NB4 (cell line): ENCODE measurements around the gene SNX14.

Experiments
- DNase-seq: peaks from one replicate; pipeline ENCODE4 v3.0.0; 2010; ENCODE audit warnings: low read depth
- H3K4me3 ChIP-seq: one replicate; pipeline ENCODE4 v1.5.1; 2011; ENCODE audit warnings: mild to moderate bottlenecking, low read depth, low read length, moderate library complexity
- MYC ChIP-seq: IDR thresholded peaks from 2 replicates; pipeline ENCODE4 v1.6.1; 2011; ENCODE audit warnings: low read depth, low read length
- POLR2A ChIP-seq: IDR thresholded peaks from 2 replicates; pipeline ENCODE4 v1.6.1; 2011; ENCODE audit warnings: mild to moderate bottlenecking; ENCODE audit not compliant: insufficient read length; ENCODE audit errors: extremely low read depth
- TF ChIP-seq, protein P1 (sequence below): IDR thresholded peaks from one replicate; pipeline ENCODE4 v1.5.1; 2012; ENCODE audit warnings: low read depth, low read length
- TF ChIP-seq, protein P2 (sequence below): IDR thresholded peaks from 2 replicates; pipeline ENCODE4 v1.6.1; 2011; ENCODE audit warnings: low read depth, low read length

Gene SNX14

DNA sequence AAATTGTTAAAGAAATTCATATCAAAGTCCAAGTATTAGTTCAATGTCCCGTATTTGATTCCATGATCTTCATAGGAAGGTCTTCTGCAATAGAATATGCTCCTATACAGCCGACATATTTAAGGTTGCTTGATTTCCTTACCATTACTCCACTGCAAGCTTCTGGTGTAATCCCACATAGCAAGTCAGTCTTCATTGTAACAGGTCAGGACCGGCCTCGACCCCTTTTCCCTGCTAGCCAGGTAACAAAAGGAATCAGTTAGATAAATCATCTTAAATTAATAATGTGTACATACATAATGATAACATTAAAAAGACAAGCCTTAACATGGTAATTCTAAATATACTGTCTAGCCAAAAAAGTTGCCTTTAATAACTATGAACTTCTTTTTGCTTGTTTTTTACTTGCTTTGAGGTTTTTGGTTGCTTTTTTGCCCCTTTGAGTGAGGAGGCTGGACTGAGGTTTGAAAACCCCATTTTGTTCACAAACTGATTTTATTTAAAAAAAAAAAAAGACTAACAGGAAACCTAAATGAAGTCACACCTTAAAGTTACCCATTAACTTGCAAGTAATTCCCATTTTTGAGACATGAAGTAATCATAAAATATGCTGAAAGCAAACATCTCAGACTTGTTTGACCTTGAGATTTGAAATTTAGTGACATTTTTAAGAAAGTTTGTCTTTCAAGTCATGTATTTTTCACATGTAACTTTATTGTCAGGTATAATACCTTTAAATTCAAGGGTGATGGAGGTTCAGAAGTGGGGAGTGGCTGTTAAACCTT is 19.2 kb upstream of the SNX14 start:
- no peak for DNase-seq
- TF ChIP-seq POLR2A: no peak
- no peak for TF ChIP-seq MYC
- TF ChIP-seq, protein P1, sequence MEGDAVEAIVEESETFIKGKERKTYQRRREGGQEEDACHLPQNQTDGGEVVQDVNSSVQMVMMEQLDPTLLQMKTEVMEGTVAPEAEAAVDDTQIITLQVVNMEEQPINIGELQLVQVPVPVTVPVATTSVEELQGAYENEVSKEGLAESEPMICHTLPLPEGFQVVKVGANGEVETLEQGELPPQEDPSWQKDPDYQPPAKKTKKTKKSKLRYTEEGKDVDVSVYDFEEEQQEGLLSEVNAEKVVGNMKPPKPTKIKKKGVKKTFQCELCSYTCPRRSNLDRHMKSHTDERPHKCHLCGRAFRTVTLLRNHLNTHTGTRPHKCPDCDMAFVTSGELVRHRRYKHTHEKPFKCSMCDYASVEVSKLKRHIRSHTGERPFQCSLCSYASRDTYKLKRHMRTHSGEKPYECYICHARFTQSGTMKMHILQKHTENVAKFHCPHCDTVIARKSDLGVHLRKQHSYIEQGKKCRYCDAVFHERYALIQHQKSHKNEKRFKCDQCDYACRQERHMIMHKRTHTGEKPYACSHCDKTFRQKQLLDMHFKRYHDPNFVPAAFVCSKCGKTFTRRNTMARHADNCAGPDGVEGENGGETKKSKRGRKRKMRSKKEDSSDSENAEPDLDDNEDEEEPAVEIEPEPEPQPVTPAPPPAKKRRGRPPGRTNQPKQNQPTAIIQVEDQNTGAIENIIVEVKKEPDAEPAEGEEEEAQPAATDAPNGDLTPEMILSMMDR: no peak
- TF ChIP-seq, protein P2, sequence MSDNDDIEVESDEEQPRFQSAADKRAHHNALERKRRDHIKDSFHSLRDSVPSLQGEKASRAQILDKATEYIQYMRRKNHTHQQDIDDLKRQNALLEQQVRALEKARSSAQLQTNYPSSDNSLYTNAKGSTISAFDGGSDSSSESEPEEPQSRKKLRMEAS: no peak
- H3K4me3 ChIP-seq: no peak overlapping the region

DNA sequence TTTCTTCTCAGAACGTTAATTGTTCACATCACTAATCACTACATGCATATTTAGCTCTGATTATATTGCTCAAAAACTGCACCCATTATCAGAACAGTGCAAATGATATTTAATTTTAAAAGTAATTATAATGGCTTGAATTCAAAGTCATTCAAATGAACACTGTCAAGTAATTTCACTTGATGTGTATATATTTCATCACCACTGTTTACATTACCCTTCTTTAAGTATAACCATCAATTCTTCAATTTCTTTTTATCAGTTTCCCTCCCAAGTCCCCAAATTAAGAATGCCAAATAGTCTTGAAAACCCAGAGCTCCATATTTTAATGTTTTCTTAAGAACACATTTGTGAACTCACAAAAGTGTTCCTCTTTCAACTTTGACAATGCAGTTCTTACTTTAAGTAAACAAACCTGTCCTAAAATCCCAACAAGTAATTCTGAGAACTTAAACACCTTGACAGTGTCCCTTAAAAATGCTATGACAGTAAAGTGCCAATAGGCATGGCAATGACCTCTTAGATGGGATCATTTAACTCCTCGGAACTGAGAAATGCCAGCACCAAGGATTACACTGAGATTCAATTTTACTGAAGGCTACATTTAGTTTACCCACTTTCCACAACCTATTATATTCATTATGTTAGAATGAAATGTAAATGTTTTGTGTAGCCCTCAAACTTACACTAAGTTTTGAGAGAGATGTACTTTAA is 16.7 kb upstream of the SNX14 start:
- TF ChIP-seq MYC: no peak
- TF ChIP-seq, protein P2: no peak
- TF ChIP-seq, protein P1: no peak
- no peak for TF ChIP-seq POLR2A
- no peak for DNase-seq
- H3K4me3 ChIP-seq: no peak overlapping the region

DNA sequence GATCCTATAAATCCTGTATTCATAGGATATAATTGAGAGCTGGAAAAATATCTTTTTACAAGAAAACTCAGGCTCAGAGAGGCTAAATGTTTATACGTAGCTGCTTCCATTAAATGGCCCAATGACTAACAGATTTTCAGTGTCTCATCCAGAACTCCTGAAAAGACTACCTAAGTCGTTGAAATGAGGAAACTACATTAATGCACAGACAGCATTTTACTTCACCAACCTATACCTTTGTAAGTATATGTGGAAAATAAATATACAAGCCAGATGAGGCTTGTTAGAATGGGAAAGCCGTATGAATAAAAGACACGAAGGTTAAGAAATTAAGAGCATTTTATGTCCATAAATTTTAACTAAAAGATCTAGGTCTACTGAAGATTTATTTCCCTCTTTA is 8.4 kb upstream of the SNX14 start:
- TF ChIP-seq MYC (no peak), POLR2A (no peak)
- no peak for DNase-seq
- H3K4me3 ChIP-seq: no peak overlapping the region

DNA sequence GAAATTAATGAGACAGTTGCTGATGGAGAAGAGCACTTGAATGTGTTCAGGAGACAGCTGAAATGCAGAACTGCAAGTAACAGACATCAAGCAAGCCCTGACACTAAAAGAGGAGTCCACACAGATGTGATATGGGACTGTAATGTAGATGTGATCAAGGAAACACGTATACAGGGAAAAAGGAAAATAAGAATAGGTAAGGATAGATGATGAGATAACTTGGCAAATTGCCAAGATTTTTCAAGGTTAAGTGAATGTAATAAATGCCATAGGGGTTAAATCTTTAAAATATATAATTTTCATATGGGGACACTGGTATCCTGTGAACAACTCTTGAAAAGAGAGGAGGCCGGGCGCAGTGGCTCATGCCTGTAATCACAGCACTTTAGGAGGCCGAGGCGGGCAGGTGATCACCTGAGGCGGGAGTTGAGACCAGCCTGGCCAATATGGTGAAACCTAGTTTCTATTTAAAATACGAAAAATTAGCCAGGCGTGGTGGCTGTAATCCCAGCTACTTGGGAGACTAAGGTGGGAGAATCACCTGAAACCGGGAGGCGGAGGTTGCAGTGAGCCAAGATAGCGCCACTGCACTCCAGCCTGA is 7.2 kb upstream of the SNX14 start:
- DNase-seq: no peak
- no peak for TF ChIP-seq POLR2A
- TF ChIP-seq, protein P1: no peak
- no peak for TF ChIP-seq MYC
- TF ChIP-seq, protein P2: no peak
- H3K4me3 ChIP-seq: no peak overlapping the region

DNA sequence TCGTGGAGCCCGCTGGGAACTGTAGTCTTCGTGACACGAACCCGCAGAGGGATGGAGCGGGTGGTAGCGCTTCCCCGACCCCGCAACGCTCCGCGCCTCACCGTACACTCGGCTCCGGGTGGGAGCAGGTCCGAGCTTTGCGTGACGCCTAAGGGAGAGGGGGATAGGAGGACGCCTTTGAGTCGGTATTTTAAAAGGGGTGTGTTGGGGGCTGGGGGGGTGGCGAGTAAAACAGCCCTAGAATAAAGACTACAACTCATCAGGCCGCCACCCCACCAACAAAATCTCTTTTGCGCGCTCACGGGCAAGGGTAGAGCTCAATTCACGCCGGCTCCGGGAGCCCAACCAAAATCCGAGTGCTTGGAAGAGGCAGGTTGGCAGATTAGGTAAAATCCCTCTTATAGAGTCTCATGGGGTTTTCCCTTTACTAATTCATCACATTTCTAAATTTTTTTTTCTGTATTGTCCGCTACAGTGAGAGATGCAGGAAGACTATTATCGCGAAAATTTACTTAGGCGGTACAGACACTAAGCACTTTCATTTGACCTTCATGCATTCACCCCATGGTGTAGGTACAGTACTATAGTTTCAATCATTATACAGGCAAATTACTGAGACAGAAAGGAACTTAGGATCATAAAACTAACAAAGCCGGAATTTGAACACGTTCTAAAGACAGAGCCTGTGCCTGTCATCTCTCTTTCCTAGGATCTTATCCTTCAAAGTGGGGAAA is 706 bp upstream of the SNX14 start:
- H3K4me3 ChIP-seq: peak overlapping the region; percentile 88
- no peak for DNase-seq
- TF ChIP-seq, protein P1: no peak
- no peak for TF ChIP-seq MYC
- TF ChIP-seq, protein P2: no peak
- TF ChIP-seq POLR2A: no peak
